NCI-H1694 treated with DMSO at 0.1 percent for 48 hours (cell line): Measurements from ENCODE around the gene GAREM1.
"Not testable (repeated sequence)": the region's sequence is repeated elsewhere in the genome, so short reads cannot be mapped to it uniquely, and the experiment has no call there.

Experiments
- DNase-seq: peaks from one replicate; lab custom pipeline; 2025; lab: John Stamatoyannopoulos, UW

The GAREM1 gene

GRCh38 chr18:32368170-32368569 is 102.5 kb downstream of the GAREM1 start:
- no peak for DNase-seq

GRCh38 chr18:32366586-32367538 is 103.8 kb downstream of the GAREM1 start:
- DNase-seq = no peak

- no peak for DNase-seq
These were observed 108.2 kb downstream of the GAREM1 start for GRCh38 chr18:32362484-32362883.

- DNase-seq = no peak
These were observed 109.9 kb downstream of the GAREM1 start for GRCh38 chr18:32360682-32361345.

GRCh38 chr18:32358529-32358928 is 112.2 kb downstream of the GAREM1 start:
- no peak for DNase-seq

- no peak for DNase-seq
These were observed 112.6 kb downstream of the GAREM1 start for GRCh38 chr18:32358075-32358474.

- DNase-seq = no peak
These were observed 114.8 kb downstream of the GAREM1 start for GRCh38 chr18:32355896-32356295.

GRCh38 chr18:32354518-32354917 is 116.2 kb downstream of the GAREM1 start:
- no peak for DNase-seq

GRCh38 chr18:32353257-32353656 is 117.4 kb downstream of the GAREM1 start:
- no peak for DNase-seq

- DNase-seq = no peak
These were observed 119.7 kb downstream of the GAREM1 start for GRCh38 chr18:32351032-32351431.

GRCh38 chr18:32349728-32350395 is 120.8 kb downstream of the GAREM1 start:
- DNase-seq = no peak

GRCh38 chr18:32346671-32347070 is 124.0 kb downstream of the GAREM1 start:
- no peak for DNase-seq

GRCh38 chr18:32343634-32344033 is 127.0 kb downstream of the GAREM1 start:
- no peak for DNase-seq

GRCh38 chr18:32341112-32341511 is 129.6 kb downstream of the GAREM1 start:
- DNase-seq = not testable (repeated sequence)

GRCh38 chr18:32339045-32339444 is 131.6 kb downstream of the GAREM1 start:
- DNase-seq = no peak

- no peak for DNase-seq
These were observed 132.9 kb downstream of the GAREM1 start for GRCh38 chr18:32337821-32338220.

GRCh38 chr18:32337347-32337746 is 133.3 kb downstream of the GAREM1 start:
- DNase-seq = no peak

- DNase-seq = no peak
These were observed 135.5 kb downstream of the GAREM1 start for GRCh38 chr18:32335228-32335627.

- DNase-seq = no peak
These were observed 136.9 kb downstream of the GAREM1 start for GRCh38 chr18:32333781-32334180.

- DNase-seq = no peak
These were observed 138.0 kb downstream of the GAREM1 start for GRCh38 chr18:32332708-32333107.

GRCh38 chr18:32328974-32329373 is 141.7 kb downstream of the GAREM1 start:
- DNase-seq = no peak

- no peak for DNase-seq
These were observed 142.3 kb downstream of the GAREM1 start for GRCh38 chr18:32328379-32328778.
